AG04450 (cell line): ENCODE results near the gene PPM1A. TPM values are rescaled to one million over a fixed set of nuclear protein-coding genes. Genes with fewer than 3 reads are reported as not detected.

Experiments
- CTCF ChIA-PET: fragments of 300-600, 350-600 bp; formaldehyde crosslinking; extraction: SDS; loops from one replicate; lab custom pipeline; 2022; ENCODE audit warnings: antibody characterized with exemption, inconsistent platforms; lab: Charles Lee
- POLR2A ChIA-PET: fragments of 350-600 bp; formaldehyde crosslinking; extraction: SDS; loops from one replicate; lab custom pipeline; 2021; ENCODE audit warnings: antibody characterized with exemption, inconsistent platforms; lab: Yijun Ruan, JAX
- DNase-seq: peaks from one replicate; pipeline ENCODE4 v3.0.0-alpha.2; 2011; ENCODE audit warnings: low read depth, low spot score
- H3K27ac ChIP-seq: one replicate; pipeline ENCODE4 v1.5.1; 2012; ENCODE audit warnings: low read depth, low read length, control low read depth
- H3K27me3 ChIP-seq: one replicate; pipeline ENCODE4 v1.6.0; 2012; ENCODE audit warnings: low read length; ENCODE audit not compliant: control insufficient read depth, insufficient read depth
- H3K4me3 ChIP-seq: 2 replicates; pipeline ENCODE4 v1.5.1; 2011; ENCODE audit warnings: mild to moderate bottlenecking, low read depth, low read length, control low read depth
- H3K9me3 ChIP-seq: 2 replicates; pipeline ENCODE4 v1.5.1; 2012; ENCODE audit warnings: low read length; ENCODE audit not compliant: control insufficient read depth, insufficient read depth
- CTCF ChIP-seq: IDR thresholded peaks from 2 replicates; pipeline ENCODE4 v1.5.1; 2011; ENCODE audit warnings: low read depth, low read length, control low read depth, inconsistent platforms
- polyA plus RNA-seq: library from polyadenylated mRNA; depleted of rRNA; stranded (reverse); fragments of >200 nt; gene quantifications from 2 replicates; pipeline ENCODE4 v1.2.3, GENCODE V29; 2011

Gene PPM1A
- polyA plus RNA-seq, 1 experiment: 44.1 TPM

GRCh38 chr14:60240139-60240856 lies 8.7 kb upstream of the PPM1A start:
- CTCF ChIA-PET: interaction anchor here (1.1 kb wide), 1 partner anchor 110 kb away, joined by 3 read pairs; no protein-coding TSS in a partner anchor
- no peak for TF ChIP-seq CTCF
- H3K4me3 ChIP-seq: no peak overlapping the region
- POLR2A ChIA-PET: no interaction called here
- peaks cover 7% of the 10 kb centered on the region for H3K27me3 ChIP-seq
- H3K9me3 ChIP-seq: no peaks in the 10 kb centered on the region
- DNase-seq: no peak
- no peak overlapping the region for H3K27ac ChIP-seq

GRCh38 chr14:60241091-60241490 lies 7.9 kb upstream of the PPM1A start:
- POLR2A ChIA-PET: no interaction called here
- CTCF ChIA-PET: interaction anchor here (1.1 kb wide), 1 partner anchor 109 kb away, joined by 3 read pairs; no protein-coding TSS in a partner anchor

GRCh38 chr14:60242429-60242828 lies 6.6 kb upstream of the PPM1A start:
- ChIA-PET CTCF (no interaction called here), POLR2A (no interaction called here)
- Histone ChIP-seq H3K27me3 (peaks cover 7% of the 10 kb centered on the region), H3K27ac (no peak overlapping the region), H3K4me3 (no peak overlapping the region), H3K9me3 (no peaks in the 10 kb centered on the region)
- TF ChIP-seq CTCF: no peak
- no peak for DNase-seq

More at GRCh38 chr14:60241091-60241490, 7.9 kb upstream of the PPM1A start:
- Histone ChIP-seq H3K4me3 (no peak overlapping the region), H3K27ac (no peak overlapping the region), H3K9me3 (no peaks in the 10 kb centered on the region), H3K27me3 (peaks cover 7% of the 10 kb centered on the region)
- DNase-seq: no peak
- no peak for TF ChIP-seq CTCF

GRCh38 chr14:60245380-60246177 lies 3.4 kb upstream of the PPM1A start:
- H3K27me3 ChIP-seq: no peaks in the 10 kb centered on the region
- POLR2A ChIA-PET: no interaction called here

More at GRCh38 chr14:60245380-60246177, 3.4 kb upstream of the PPM1A start:
- TF ChIP-seq CTCF: no peak
- Histone ChIP-seq H3K4me3 (no peak overlapping the region), H3K27ac (no peak overlapping the region), H3K9me3 (no peaks in the 10 kb centered on the region; the same call in 1 of the 2 replicates)
- DNase-seq: no peak
- CTCF ChIA-PET: interaction anchor here (0.6 kb wide), 1 partner anchor 566 kb away, joined by 3 read pairs; no protein-coding TSS in a partner anchor
